ENCODE measurements around the gene EGF.

DNA sequence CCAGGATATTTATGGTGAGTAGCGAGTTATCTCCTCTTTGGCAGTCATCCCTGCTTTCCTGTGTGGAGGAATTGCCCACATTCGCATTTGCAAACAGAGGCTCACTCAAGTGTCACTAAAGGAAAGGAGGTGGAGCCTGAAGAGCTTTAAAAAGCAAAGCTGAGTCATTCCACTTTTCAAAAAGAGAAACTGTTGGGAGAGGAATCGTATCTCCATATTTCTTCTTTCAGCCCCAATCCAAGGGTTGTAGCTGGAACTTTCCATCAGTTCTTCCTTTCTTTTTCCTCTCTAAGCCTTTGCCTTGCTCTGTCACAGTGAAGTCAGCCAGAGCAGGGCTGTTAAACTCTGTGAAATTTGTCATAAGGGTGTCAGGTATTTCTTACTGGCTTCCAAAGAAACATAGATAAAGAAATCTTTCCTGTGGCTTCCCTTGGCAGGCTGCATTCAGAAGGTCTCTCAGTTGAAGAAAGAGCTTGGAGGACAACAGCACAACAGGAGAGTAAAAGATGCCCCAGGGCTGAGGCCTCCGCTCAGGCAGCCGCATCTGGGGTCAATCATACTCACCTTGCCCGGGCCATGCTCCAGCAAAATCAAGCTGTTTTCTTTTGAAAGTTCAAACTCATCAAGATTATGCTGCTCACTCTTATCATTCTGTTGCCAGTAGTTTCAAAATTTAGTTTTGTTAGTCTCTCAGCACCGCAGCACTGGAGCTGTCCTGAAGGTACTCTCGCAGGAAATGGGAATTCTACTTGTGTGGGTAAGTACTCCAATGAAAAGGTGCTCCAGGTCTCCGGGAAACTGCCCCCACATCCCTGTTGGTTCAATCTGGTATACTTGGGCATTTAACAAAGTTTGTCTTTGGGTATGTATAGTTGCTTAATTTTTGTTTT, at the start of gene EGF:
- no peak for TF ChIP-seq CTCF (IDR thresholded peaks at IDR 0.05; ENCODE audit: insufficient read depth, low read length)
- TF ChIP-seq POLR2AphosphoS5 (IDR thresholded peaks at IDR 0.05; ENCODE audit: low read depth), result no peak
- TF ChIP-seq SPI1 (IDR thresholded peaks at IDR 0.05; ENCODE audit: borderline replicate concordance, low read depth), result no peak

Data from HL-60 (cell line).